NT2/D1 (cell line): ENCODE results near the gene ARHGAP12.

Experiments used
- YY1 ChIP-seq: IDR thresholded peaks from 2 replicates; pipeline ENCODE4 v1.6.1; 2011; ENCODE audit not compliant: insufficient read length, insufficient read depth
- ZNF274 ChIP-seq: IDR thresholded peaks from 2 replicates; pipeline ENCODE4 v1.6.1; 2011; ENCODE audit warnings: mild to moderate bottlenecking, low read depth, low read length

DNA sequence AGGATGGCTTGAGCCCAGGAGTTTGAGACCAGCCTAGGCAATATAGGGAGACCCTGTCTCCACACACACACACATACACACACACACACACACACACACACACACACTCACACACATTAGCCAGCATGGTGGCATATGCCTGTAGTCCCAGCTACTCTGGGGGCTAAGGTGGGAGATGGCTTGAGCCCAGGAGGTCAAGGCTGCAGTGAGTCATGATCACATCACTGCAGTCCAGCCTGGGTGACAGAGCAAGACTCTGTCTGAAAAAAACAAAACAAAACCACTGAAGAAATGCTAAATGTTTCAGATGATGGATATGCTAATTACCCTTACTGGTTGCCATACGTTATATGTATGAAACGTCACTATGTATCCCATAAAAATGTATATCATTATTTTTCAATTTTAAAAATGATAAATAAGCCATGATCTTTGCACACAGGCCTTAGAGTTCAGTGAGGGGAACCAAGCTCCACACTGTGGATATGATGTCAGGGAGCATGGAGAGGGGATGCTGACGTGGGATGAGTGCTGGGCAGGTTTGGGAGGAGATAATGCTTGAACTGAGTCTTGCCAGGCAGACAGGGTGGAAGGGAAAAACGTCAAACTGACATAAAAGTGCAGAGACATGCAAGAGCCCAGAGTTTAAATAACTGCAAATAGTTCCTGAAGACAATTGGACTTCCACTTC, 45.9 kb upstream of the ARHGAP12 start:
- TF ChIP-seq ZNF274 (no peak), YY1 (no peak)
